HEK293 (cell line): ENCODE data around the gene CAPZB.
A peak's percentile ranks its signal among the peaks of the same experiment; 100 is the strongest.

Source experiments
- AEBP2 ChIP-seq: fragments of 450-650 bp; formaldehyde crosslinking; IDR thresholded peaks from 2 replicates; pipeline ENCODE4 v1.5.1; 2016; ENCODE audit warnings: missing biosample characterization, missing genetic modification characterization, borderline replicate concordance
- ELK4 ChIP-seq: IDR thresholded peaks from 2 replicates; pipeline ENCODE4 v1.6.1; 2011; ENCODE audit warnings: mild to moderate bottlenecking, low read depth, low read length, borderline replicate concordance
- HOXC10 ChIP-seq: sonication (generic); formaldehyde crosslinking; IDR thresholded peaks from 2 replicates; pipeline ENCODE4 v1.8.1; 2023; ENCODE audit warnings: mild to moderate bottlenecking, missing genetic modification reagents
- IKZF3 ChIP-seq: fragments of 450-650 bp; IDR thresholded peaks from 2 replicates; pipeline ENCODE4 v1.5.0; 2018; ENCODE audit warnings: missing biosample characterization, mild to moderate bottlenecking, missing genetic modification characterization, moderate library complexity
- KLF16 ChIP-seq: fragments of 450-650 bp; formaldehyde crosslinking; IDR thresholded peaks from 2 replicates; pipeline ENCODE4 v1.5.1; 2017; ENCODE audit warnings: missing biosample characterization, missing genetic modification characterization
- KLF8 ChIP-seq: fragments of 450-650 bp; formaldehyde crosslinking; IDR thresholded peaks from 2 replicates; pipeline ENCODE4 v1.5.1; 2016; ENCODE audit warnings: missing biosample characterization, missing genetic modification characterization
- PBX3 ChIP-seq: sonication (generic); formaldehyde crosslinking; IDR thresholded peaks from 2 replicates; pipeline ENCODE4 v1.8.1; 2022; ENCODE audit warnings: mild to moderate bottlenecking, moderate library complexity, missing genetic modification reagents
- RBAK ChIP-seq: fragments of 450-650 bp; formaldehyde crosslinking; IDR thresholded peaks from 2 replicates; pipeline ENCODE4 v1.5.1; 2016; ENCODE audit warnings: missing biosample characterization, missing genetic modification characterization
- SP3 ChIP-seq: fragments of 450-650 bp; formaldehyde crosslinking; IDR thresholded peaks from 2 replicates; pipeline ENCODE4 v1.5.1; 2016; ENCODE audit warnings: missing biosample characterization, missing genetic modification characterization
- SP7 ChIP-seq: fragments of 450-650 bp; formaldehyde crosslinking; IDR thresholded peaks from 2 replicates; pipeline ENCODE4 v1.5.1; 2016; ENCODE audit warnings: missing biosample characterization, missing genetic modification characterization
- ZBTB8A ChIP-seq: fragments of 450-650 bp; formaldehyde crosslinking; IDR thresholded peaks from 2 replicates; pipeline ENCODE4 v1.5.1; 2016; ENCODE audit warnings: missing biosample characterization, missing genetic modification characterization
- ZIC2 ChIP-seq: fragments of 450-650 bp; formaldehyde crosslinking; IDR thresholded peaks from 2 replicates; pipeline ENCODE4 v1.5.1; 2016; ENCODE audit warnings: missing biosample characterization, missing genetic modification characterization
- ZNF10 ChIP-seq: fragments of 450-650 bp; formaldehyde crosslinking; IDR thresholded peaks from 2 replicates; pipeline ENCODE4 v1.5.1; 2017; ENCODE audit warnings: missing biosample characterization, missing genetic modification characterization
- ZNF140 ChIP-seq: fragments of 450-650 bp; formaldehyde crosslinking; IDR thresholded peaks from 2 replicates; pipeline ENCODE4 v1.5.1; 2016; ENCODE audit warnings: missing biosample characterization, missing genetic modification characterization
- ZNF146 ChIP-seq: fragments of 450-650 bp; formaldehyde crosslinking; IDR thresholded peaks from 2 replicates; pipeline ENCODE4 v1.5.1; 2016; ENCODE audit warnings: missing biosample characterization, missing genetic modification characterization
- ZNF174 ChIP-seq: fragments of 450-650 bp; formaldehyde crosslinking; IDR thresholded peaks from 2 replicates; pipeline ENCODE4 v1.5.0; 2017; ENCODE audit warnings: missing biosample characterization, mild to moderate bottlenecking, missing genetic modification characterization
- ZNF324 ChIP-seq: fragments of 450-650 bp; formaldehyde crosslinking; IDR thresholded peaks from 2 replicates; pipeline ENCODE4 v1.5.1; 2016; ENCODE audit warnings: missing biosample characterization, missing genetic modification characterization
- ZNF350 ChIP-seq: fragments of 450-650 bp; formaldehyde crosslinking; IDR thresholded peaks from 2 replicates; pipeline ENCODE4 v1.5.0; 2017; ENCODE audit warnings: missing biosample characterization, mild to moderate bottlenecking, missing genetic modification characterization
- ZNF394 ChIP-seq: fragments of 450-650 bp; formaldehyde crosslinking; IDR thresholded peaks from 2 replicates; pipeline ENCODE4 v1.5.1; 2016; ENCODE audit warnings: missing biosample characterization, missing genetic modification characterization, mild to moderate bottlenecking, moderate library complexity, borderline replicate concordance
- ZNF416 ChIP-seq: fragments of 450-650 bp; formaldehyde crosslinking; IDR thresholded peaks from 2 replicates; pipeline ENCODE4 v1.5.1; 2016; ENCODE audit warnings: missing biosample characterization, missing genetic modification characterization
- ZNF423 ChIP-seq: fragments of 450-650 bp; formaldehyde crosslinking; IDR thresholded peaks from 2 replicates; pipeline ENCODE4 v1.5.1; 2016; ENCODE audit warnings: missing biosample characterization, missing genetic modification characterization
- ZNF510 ChIP-seq: fragments of 450-650 bp; formaldehyde crosslinking; IDR thresholded peaks from 2 replicates; pipeline ENCODE4 v1.5.1; 2018; ENCODE audit warnings: mild to moderate bottlenecking, missing genetic modification characterization, missing biosample characterization; ENCODE audit not compliant: insufficient replicate concordance
- ZNF518A ChIP-seq: fragments of 450-650 bp; formaldehyde crosslinking; conservative IDR thresholded peaks from 2 replicates; pipeline ENCODE4 v1.5.1; 2016; ENCODE audit warnings: low read depth, missing biosample characterization, missing genetic modification characterization
- ZNF529 ChIP-seq: fragments of 450-650 bp; formaldehyde crosslinking; IDR thresholded peaks from 2 replicates; pipeline ENCODE4 v1.5.1; 2017; ENCODE audit warnings: missing genetic modification characterization, missing biosample characterization; ENCODE audit not compliant: insufficient replicate concordance
- ZNF561 ChIP-seq: fragments of 450-650 bp; IDR thresholded peaks from 2 replicates; pipeline ENCODE4 v1.5.1; 2018; ENCODE audit warnings: missing biosample characterization, missing genetic modification characterization, borderline replicate concordance
- ZNF571 ChIP-seq: fragments of 450-650 bp; formaldehyde crosslinking; IDR thresholded peaks from 2 replicates; pipeline ENCODE4 v1.5.0; 2017; ENCODE audit warnings: missing biosample characterization, missing genetic modification characterization
- ZNF623 ChIP-seq: fragments of 450-650 bp; formaldehyde crosslinking; IDR thresholded peaks from 2 replicates; pipeline ENCODE4 v1.5.1; 2016; ENCODE audit warnings: missing biosample characterization, missing genetic modification characterization
- ZNF658 ChIP-seq: fragments of 450-650 bp; formaldehyde crosslinking; IDR thresholded peaks from 2 replicates; pipeline ENCODE4; 2016; ENCODE audit warnings: missing biosample characterization, missing genetic modification characterization
- ZNF670 ChIP-seq: fragments of 450-650 bp; formaldehyde crosslinking; IDR thresholded peaks from 2 replicates; pipeline ENCODE4 v1.5.1; 2016; ENCODE audit warnings: missing biosample characterization, missing genetic modification characterization, low read depth
- ZNF843 ChIP-seq: fragments of 450-650 bp; formaldehyde crosslinking; IDR thresholded peaks from 2 replicates; pipeline ENCODE4 v1.5.1; 2016; ENCODE audit warnings: missing biosample characterization, missing genetic modification characterization
- ZSCAN16 ChIP-seq: fragments of 450-650 bp; formaldehyde crosslinking; IDR thresholded peaks from 2 replicates; pipeline ENCODE4 v1.5.1; 2016; ENCODE audit warnings: missing biosample characterization, missing genetic modification characterization
- ZSCAN5A ChIP-seq: fragments of 450-650 bp; formaldehyde crosslinking; IDR thresholded peaks from 2 replicates; pipeline ENCODE4 v1.5.1; 2016; ENCODE audit warnings: missing biosample characterization, missing genetic modification characterization

CAPZB gene

GRCh38 chr1:19450811-19451515, 34.4 kb downstream of the CAPZB start (continued):
- TF ChIP-seq SP3 (tag by site-specific recombination) (no peak), ZNF518A (no peak), KLF8 (tag by site-specific recombination) (no peak), ZNF510 (no peak), ZNF561 (no peak), PBX3 (CRISPR knock-in tag) (no peak), KLF16 (no peak), RBAK (tag by site-specific recombination) (no peak), ZNF670 (no peak), ZIC2 (tag by site-specific recombination) (no peak), ZNF140 (tag by site-specific recombination) (no peak), ZBTB8A (tag by site-specific recombination) (no peak), ZSCAN5A (no peak), ZNF146 (tag by site-specific recombination) (no peak), ZNF350 (tag by site-specific recombination) (no peak), ZNF416 (tag by site-specific recombination) (no peak), ZNF571 (tag by site-specific recombination) (no peak), SP7 (peak; percentile 87), ZNF529 (tag by site-specific recombination) (no peak), ZNF843 (peak; percentile 78), ZNF174 (tag by site-specific recombination) (no peak), ZNF394 (no peak), ZNF10 (tag by site-specific recombination) (0 out of 2 replicates have a peak, but pooled peaks have one; percentile 25), ELK4 (no peak), IKZF3 (tag by site-specific recombination) (0 out of 2 replicates have a peak, but pooled peaks have one; percentile 34), ZSCAN16 (tag by site-specific recombination) (no peak), ZNF623 (tag by site-specific recombination) (no peak), HOXC10 (CRISPR knock-in tag) (no peak), AEBP2 (no peak), ZNF423 (tag by site-specific recombination) (no peak), ZNF658 (tag by site-specific recombination) (no peak), ZNF324 (tag by site-specific recombination) (no peak)
